AG04450 (cell line): Measurements from ENCODE around the gene CSNK2A3. TPM values are rescaled to one million over a fixed set of nuclear protein-coding genes. Genes with fewer than 3 reads are reported as not detected.

Experiments used
- CTCF ChIA-PET: fragments of 300-600, 350-600 bp; formaldehyde crosslinking; extraction: SDS; loops from one replicate; lab custom pipeline; 2022; ENCODE audit warnings: antibody characterized with exemption, inconsistent platforms; lab: Charles Lee
- POLR2A ChIA-PET: fragments of 350-600 bp; formaldehyde crosslinking; extraction: SDS; loops from one replicate; lab custom pipeline; 2021; ENCODE audit warnings: antibody characterized with exemption, inconsistent platforms; lab: Yijun Ruan, JAX
- DNase-seq: peaks from one replicate; pipeline ENCODE4 v3.0.0-alpha.2; 2011; ENCODE audit warnings: low read depth, low spot score
- H3K27ac ChIP-seq: one replicate; pipeline ENCODE4 v1.5.1; 2012; ENCODE audit warnings: low read depth, low read length, control low read depth
- H3K27me3 ChIP-seq: one replicate; pipeline ENCODE4 v1.6.0; 2012; ENCODE audit warnings: low read length; ENCODE audit not compliant: control insufficient read depth, insufficient read depth
- H3K4me3 ChIP-seq: 2 replicates; pipeline ENCODE4 v1.5.1; 2011; ENCODE audit warnings: mild to moderate bottlenecking, low read depth, low read length, control low read depth
- H3K9me3 ChIP-seq: 2 replicates; pipeline ENCODE4 v1.5.1; 2012; ENCODE audit warnings: low read length; ENCODE audit not compliant: control insufficient read depth, insufficient read depth
- polyA plus RNA-seq: library from polyadenylated mRNA; depleted of rRNA; stranded (reverse); fragments of >200 nt; gene quantifications from 2 replicates; pipeline ENCODE4 v1.2.3, GENCODE V29; 2011
- TF ChIP-seq, protein P1 (sequence below): IDR thresholded peaks from 2 replicates; pipeline ENCODE4 v1.5.1; 2011; ENCODE audit warnings: low read depth, low read length, control low read depth, inconsistent platforms

CSNK2A3 gene
- polyA plus RNA-seq, 1 experiment, result 5.2 TPM

- no peaks in the 10 kb centered on the region for H3K9me3 ChIP-seq
- no peak for DNase-seq
- CTCF ChIA-PET, result no interaction called here
- TF ChIP-seq, protein P1, sequence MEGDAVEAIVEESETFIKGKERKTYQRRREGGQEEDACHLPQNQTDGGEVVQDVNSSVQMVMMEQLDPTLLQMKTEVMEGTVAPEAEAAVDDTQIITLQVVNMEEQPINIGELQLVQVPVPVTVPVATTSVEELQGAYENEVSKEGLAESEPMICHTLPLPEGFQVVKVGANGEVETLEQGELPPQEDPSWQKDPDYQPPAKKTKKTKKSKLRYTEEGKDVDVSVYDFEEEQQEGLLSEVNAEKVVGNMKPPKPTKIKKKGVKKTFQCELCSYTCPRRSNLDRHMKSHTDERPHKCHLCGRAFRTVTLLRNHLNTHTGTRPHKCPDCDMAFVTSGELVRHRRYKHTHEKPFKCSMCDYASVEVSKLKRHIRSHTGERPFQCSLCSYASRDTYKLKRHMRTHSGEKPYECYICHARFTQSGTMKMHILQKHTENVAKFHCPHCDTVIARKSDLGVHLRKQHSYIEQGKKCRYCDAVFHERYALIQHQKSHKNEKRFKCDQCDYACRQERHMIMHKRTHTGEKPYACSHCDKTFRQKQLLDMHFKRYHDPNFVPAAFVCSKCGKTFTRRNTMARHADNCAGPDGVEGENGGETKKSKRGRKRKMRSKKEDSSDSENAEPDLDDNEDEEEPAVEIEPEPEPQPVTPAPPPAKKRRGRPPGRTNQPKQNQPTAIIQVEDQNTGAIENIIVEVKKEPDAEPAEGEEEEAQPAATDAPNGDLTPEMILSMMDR, result no peak
- H3K4me3 ChIP-seq, result no peak overlapping the region
- POLR2A ChIA-PET, result no interaction called here
- H3K27me3 ChIP-seq, result peaks cover 5% of the 10 kb centered on the region
- no peak overlapping the region for H3K27ac ChIP-seq
These were observed 48.5 kb downstream of the CSNK2A3 start for GRCh38 chr11:11304550-11304949.

GRCh38 chr11:11302565-11302964, 50.5 kb downstream of the CSNK2A3 start:
- no peak for DNase-seq
- H3K4me3 ChIP-seq, result no peak overlapping the region
- ChIA-PET POLR2A (no interaction called here), CTCF (no interaction called here)
- no peaks in the 10 kb centered on the region; the same call in 1 of the 2 replicates for H3K9me3 ChIP-seq
- no peak overlapping the region for H3K27ac ChIP-seq
- TF ChIP-seq, protein P1, result no peak
- H3K27me3 ChIP-seq, result peaks cover 8% of the 10 kb centered on the region
